ENCODE measurements around the gene ADGRB3. TPM values are rescaled to one million over a fixed set of nuclear protein-coding genes. Genes with fewer than 3 reads are reported as not detected.

ADGRB3 gene
- total and polyA plus RNA-seq, 2 donors from 2014 or later, result 0.26 to 2.2 TPM

DNA sequence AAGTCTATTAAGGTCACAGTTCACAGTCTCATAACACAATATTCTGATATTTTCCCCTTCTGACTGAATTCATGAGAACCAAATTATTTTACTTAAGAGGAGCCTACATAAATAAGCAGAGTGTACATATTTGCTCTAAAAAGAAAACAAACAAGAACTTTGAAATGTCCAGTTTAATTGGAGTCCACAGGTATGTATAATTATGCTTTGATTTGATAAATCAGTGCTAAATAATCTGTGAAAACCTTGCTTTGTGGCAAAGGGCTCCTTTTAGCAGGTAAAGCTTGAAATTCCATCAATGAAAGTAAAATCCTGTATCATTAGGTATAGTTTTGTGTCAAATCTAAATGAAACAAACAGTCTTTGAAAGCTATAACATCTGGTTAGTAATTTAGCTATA lies 69.4 kb downstream of the ADGRB3 start:
- Histone ChIP-seq H3K4me3 (ENCODE audit: low read length in 3 of 3) (no peak overlapping the region), H3K27ac (ENCODE audit: low read depth in 2 of 2, low read length in 2 of 2) (no peak overlapping the region), H3K4me1 (ENCODE audit: control insufficient read depth in 2 of 3, insufficient read depth in 2 of 3, low read depth in 1 of 3, low read length in 3 of 3) (no peaks in the 10 kb centered on the region), H3K27me3 (ENCODE audit: control insufficient read depth, insufficient read depth, low read length) (no peaks in the 10 kb centered on the region), H3K9me3 (ENCODE audit: control insufficient read depth in 2 of 3, insufficient read depth in 1 of 3, low read length in 3 of 3) (no peaks in the 10 kb centered on the region), H3K36me3 (ENCODE audit: control insufficient read depth in 2 of 3, insufficient read depth in 3 of 3, low read length in 3 of 3) (no peaks in the 10 kb centered on the region), H3K9ac (ENCODE audit: low read length in 3 of 3) (no peak overlapping the region)
- TF ChIP-seq, protein P1, sequence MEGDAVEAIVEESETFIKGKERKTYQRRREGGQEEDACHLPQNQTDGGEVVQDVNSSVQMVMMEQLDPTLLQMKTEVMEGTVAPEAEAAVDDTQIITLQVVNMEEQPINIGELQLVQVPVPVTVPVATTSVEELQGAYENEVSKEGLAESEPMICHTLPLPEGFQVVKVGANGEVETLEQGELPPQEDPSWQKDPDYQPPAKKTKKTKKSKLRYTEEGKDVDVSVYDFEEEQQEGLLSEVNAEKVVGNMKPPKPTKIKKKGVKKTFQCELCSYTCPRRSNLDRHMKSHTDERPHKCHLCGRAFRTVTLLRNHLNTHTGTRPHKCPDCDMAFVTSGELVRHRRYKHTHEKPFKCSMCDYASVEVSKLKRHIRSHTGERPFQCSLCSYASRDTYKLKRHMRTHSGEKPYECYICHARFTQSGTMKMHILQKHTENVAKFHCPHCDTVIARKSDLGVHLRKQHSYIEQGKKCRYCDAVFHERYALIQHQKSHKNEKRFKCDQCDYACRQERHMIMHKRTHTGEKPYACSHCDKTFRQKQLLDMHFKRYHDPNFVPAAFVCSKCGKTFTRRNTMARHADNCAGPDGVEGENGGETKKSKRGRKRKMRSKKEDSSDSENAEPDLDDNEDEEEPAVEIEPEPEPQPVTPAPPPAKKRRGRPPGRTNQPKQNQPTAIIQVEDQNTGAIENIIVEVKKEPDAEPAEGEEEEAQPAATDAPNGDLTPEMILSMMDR (IDR thresholded peaks at IDR 0.05; ENCODE audit: borderline replicate concordance, extremely low read depth, insufficient read depth), result no peak
- no peak for DNase-seq
- intact Hi-C loops (cut with DNase I), result no loop called here
- no peak for FAIRE-seq

DNA sequence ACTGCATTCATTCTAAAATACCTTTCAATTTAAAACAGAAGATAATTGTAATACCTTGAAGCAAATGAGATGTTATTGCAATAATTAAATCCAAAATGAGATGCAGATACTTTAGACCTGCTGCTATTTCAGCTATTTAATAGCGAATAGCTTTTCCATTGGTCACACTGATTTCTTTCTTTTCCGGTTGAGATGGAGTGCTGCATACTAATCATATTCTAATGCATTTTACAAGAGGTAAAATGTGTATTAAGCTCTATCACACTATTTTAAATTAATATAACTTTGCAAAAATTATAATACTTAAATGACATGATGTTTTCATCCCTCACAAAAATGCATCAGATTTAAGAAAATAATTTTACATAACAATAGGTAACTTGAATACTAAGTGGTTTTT lies 74.0 kb downstream of the ADGRB3 start:
- Histone ChIP-seq H3K9me3 (ENCODE audit: control insufficient read depth in 2 of 3, insufficient read depth in 1 of 3, low read length in 3 of 3) (no peaks in the 10 kb centered on the region), H3K4me1 (ENCODE audit: control insufficient read depth in 2 of 3, insufficient read depth in 2 of 3, low read depth in 1 of 3, low read length in 3 of 3) (no peaks in the 10 kb centered on the region), H3K27ac (ENCODE audit: low read depth in 2 of 2, low read length in 2 of 2) (no peak overlapping the region), H3K27me3 (ENCODE audit: control insufficient read depth, insufficient read depth, low read length) (no peaks in the 10 kb centered on the region), H3K4me3 (ENCODE audit: low read length in 3 of 3) (no peak overlapping the region), H3K36me3 (ENCODE audit: control insufficient read depth in 2 of 3, insufficient read depth in 3 of 3, low read length in 3 of 3) (no peaks in the 10 kb centered on the region), H3K9ac (ENCODE audit: low read length in 3 of 3) (no peak overlapping the region)
- FAIRE-seq (no peak), DNase-seq (no peak)
- intact Hi-C loops (cut with DNase I), result no loop called here
- TF ChIP-seq, protein P1 (IDR thresholded peaks at IDR 0.05; ENCODE audit: borderline replicate concordance, extremely low read depth, insufficient read depth), result no peak

DNA sequence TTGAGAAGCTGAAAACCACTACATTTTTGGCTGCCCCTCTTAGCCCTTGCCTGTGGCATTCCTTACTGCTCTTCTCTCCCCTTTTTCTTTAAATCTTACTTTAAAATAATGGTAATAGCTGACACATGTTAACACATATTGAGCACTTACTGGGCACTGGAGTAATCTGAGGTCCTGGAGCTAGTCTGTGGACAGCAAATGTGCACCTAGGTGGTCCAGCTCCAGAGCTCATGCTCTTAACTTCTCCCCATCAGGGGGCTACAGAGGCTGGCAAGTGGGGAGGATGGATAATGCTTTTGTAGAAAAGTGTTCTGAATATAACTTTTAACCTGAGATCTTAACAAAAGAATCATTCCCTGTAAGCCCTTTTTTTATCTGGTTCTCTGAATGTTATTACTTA lies 74.8 kb downstream of the ADGRB3 start:
- no peak overlapping the region for H3K27ac ChIP-seq (ENCODE audit: low read depth in 2 of 2, low read length in 2 of 2)
- no peak overlapping the region for H3K9ac ChIP-seq (ENCODE audit: low read length in 3 of 3)
- no peak for DNase-seq
- TF ChIP-seq, protein P1 (IDR thresholded peaks at IDR 0.05; ENCODE audit: borderline replicate concordance, extremely low read depth, insufficient read depth), result no peak
- no peak overlapping the region for H3K4me3 ChIP-seq (ENCODE audit: low read length in 3 of 3)
- intact Hi-C loops (cut with DNase I), result no loop called here
- no peaks in the 10 kb centered on the region for H3K27me3 ChIP-seq (ENCODE audit: control insufficient read depth, insufficient read depth, low read length)
- H3K9me3 ChIP-seq (ENCODE audit: control insufficient read depth in 2 of 3, insufficient read depth in 1 of 3, low read length in 3 of 3), result no peaks in the 10 kb centered on the region
- H3K4me1 ChIP-seq (ENCODE audit: control insufficient read depth in 2 of 3, insufficient read depth in 2 of 3, low read depth in 1 of 3, low read length in 3 of 3), result no peaks in the 10 kb centered on the region
- no peaks in the 10 kb centered on the region for H3K36me3 ChIP-seq (ENCODE audit: control insufficient read depth in 2 of 3, insufficient read depth in 3 of 3, low read length in 3 of 3)
- no peak for FAIRE-seq

DNA sequence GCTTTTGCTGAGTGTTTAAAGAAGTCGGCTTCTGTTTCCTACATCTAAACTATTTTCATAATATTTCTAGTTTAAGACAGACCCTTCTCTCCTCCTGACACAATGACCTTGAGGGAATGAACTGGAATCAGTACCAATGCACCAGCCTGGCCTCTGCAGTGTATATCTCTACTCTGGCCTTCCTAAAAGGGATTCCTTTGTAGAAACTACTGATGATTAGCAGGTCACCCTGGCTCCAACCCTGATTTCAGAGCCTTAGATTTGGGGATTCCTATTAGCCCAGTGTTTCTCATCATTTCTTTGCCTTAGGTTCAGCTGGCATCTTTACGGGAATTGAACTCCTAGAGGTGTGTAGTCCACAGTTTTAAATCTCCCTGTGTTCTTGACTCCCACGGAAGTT lies 75.4 kb downstream of the ADGRB3 start:
- Histone ChIP-seq H3K4me1 (ENCODE audit: control insufficient read depth in 2 of 3, insufficient read depth in 2 of 3, low read depth in 1 of 3, low read length in 3 of 3) (no peaks in the 10 kb centered on the region), H3K9me3 (ENCODE audit: control insufficient read depth in 2 of 3, insufficient read depth in 1 of 3, low read length in 3 of 3) (no peaks in the 10 kb centered on the region), H3K9ac (ENCODE audit: low read length in 3 of 3) (no peak overlapping the region), H3K27ac (ENCODE audit: low read depth in 2 of 2, low read length in 2 of 2) (no peak overlapping the region), H3K4me3 (ENCODE audit: low read length in 3 of 3) (no peak overlapping the region), H3K27me3 (ENCODE audit: control insufficient read depth, insufficient read depth, low read length) (no peaks in the 10 kb centered on the region), H3K36me3 (ENCODE audit: control insufficient read depth in 2 of 3, insufficient read depth in 3 of 3, low read length in 3 of 3) (no peaks in the 10 kb centered on the region)
- TF ChIP-seq, protein P1 (IDR thresholded peaks at IDR 0.05; ENCODE audit: borderline replicate concordance, extremely low read depth, insufficient read depth), result no peak
- DNase-seq (no peak), FAIRE-seq (no peak)
- intact Hi-C loops (cut with DNase I), result no loop called here

Measured in kidney (tissue), 14 donors.